Measurements from ENCODE around the gene MMP25. TPM values are rescaled to one million over a fixed set of nuclear protein-coding genes. Genes with fewer than 3 reads are reported as not detected.

MMP25 gene
- not detected in 2 replicates for total RNA-seq

DNA sequence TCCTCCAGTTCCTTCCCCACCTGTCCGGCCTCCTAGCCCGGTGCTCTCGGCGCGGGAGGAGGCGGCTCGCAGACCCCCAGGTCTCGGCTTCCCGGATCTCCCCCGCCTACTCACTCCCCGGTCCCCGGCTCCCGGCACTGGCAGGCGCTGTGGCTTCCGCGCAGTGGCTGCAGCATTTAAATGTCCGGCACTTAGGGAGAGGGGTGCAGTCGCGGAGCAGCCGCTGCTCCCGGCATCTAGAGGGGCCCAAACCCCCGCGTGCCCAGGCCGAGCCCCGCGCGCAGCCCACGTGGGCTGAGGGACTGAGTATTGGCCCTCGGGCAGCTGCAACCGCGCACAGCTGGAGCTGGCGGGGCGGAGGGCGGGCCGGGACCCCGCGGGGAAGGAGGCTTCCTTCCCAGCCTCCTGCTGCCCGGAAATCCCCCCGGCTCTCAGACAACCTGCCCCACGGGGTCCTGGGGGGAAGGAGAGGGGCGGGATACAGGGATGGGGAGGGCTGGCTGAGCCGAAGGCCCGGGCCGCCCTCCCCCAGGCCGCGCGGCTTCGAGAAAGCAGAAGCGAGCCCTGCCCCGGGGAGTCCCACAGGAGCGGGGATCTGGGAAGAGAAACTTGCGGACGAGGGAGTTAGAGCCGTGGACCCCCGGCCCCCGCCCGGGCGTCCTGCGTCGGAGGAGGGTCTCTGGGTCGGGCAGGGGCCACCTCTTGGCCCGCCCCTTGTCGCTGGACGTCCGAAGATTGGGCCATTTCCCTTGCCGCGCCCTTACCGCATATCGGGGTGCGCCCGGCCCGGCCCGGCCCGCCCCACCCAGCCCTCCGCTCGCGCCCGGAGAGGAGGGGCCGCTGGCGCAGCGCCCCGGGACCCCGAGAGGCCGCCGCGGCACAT lies at the start of gene MMP25:
Gene MMP25 (plus strand): TSS at position 804 of the 883 bp plus-strand sequence. CDS start 357 bp downstream, outside the sequence.

DNA sequence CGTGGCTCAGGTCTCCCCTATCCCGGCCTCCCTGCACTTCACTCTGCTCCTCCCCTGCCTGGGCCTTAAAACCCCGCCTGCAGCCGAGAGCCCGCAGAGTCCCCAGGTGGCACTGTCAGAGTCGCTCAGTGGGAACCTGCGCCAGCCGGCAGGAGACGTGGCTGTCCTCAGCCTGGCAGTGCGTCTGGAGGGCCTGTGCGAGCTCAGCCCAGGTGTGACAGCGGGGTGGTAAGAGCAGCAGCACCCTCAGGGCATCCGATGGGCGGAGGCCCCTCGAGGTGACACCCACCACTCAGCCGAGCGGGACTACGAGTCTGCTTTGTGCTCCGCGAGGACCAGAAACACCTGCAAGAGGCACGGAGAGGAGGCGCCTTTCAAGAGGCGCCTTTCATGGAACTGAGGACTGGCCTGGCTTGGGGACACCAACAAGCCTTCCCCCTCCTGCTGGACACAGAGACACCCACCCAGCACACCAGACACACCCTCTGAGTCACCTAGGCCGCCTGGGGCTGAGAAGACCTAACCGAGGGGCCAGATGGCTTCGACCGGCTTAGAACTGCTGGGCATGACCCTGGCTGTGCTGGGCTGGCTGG lies 33.4 kb upstream of the MMP25 start, which contains the start of gene CLDN9:
Gene CLDN9 (plus strand): TSS at position 96 of the 593 bp plus-strand sequence. CDS start 440 bp downstream, at position 536.

GRCh38 chr16:3017794-3018506 lies 28.4 kb upstream of the MMP25 start, which contains the start of gene CLDN6:
CLDN6 (minus strand) TSS chr16:3018183; CDS start chr16:3016021, 2,162 bp downstream.

GRCh38 chr16:3020247-3020603 lies 26.1 kb upstream of the MMP25 start, which contains the start of gene TNFRSF12A:
TNFRSF12A (plus strand) TSS chr16:3020368; CDS start chr16:3020398, 30 bp downstream.

GRCh38 chr16:3023669-3024478 lies 22.5 kb upstream of the MMP25 start, which contains the start of the genes HCFC1R1 and THOC6:
HCFC1R1 (minus strand) TSS chr16:3023942; CDS start chr16:3023941, 1 bp downstream.
THOC6 (plus strand) TSS chr16:3024035; CDS start chr16:3024327, 292 bp downstream.

GRCh38 chr16:3036726-3037315 lies 9.5 kb upstream of the MMP25 start, which contains the start of gene BICDL2:
BICDL2 (minus strand) TSS chr16:3036944; CDS start chr16:3035496, 1,448 bp downstream.

GRCh38 chr16:3065069-3065741 lies 18.8 kb downstream of the MMP25 start, which contains the start of gene IL32:
IL32 (plus strand) TSS chr16:3065640; CDS start chr16:3065812, 172 bp downstream.

GRCh38 chr16:3098459-3099394 lies 52.4 kb downstream of the MMP25 start, which contains the start of gene ZSCAN10:
ZSCAN10 (minus strand) TSS chr16:3099294; CDS start chr16:3092937, 6,357 bp downstream.

Other genes starting within 250 kb of the MMP25 start
- gene PRSS41, start 248.1 kb upstream of the MMP25 start, total RNA-seq, result not detected in 2 replicates
- gene PRSS21, start 229.3 kb upstream of the MMP25 start, total RNA-seq, result not detected in 2 replicates
- gene ZG16B, start 216.3 kb upstream of the MMP25 start, total RNA-seq, result 0.25 and 3.7 TPM in 2 replicates
- not detected in 2 replicates for gene PRSS22, start 188.4 kb upstream of the MMP25 start, total RNA-seq
- 56.6 and 63.1 TPM in 2 replicates for gene FLYWCH2, start 163.3 kb upstream of the MMP25 start, total RNA-seq
- 35.6 and 38.4 TPM in 2 replicates for gene FLYWCH1, start 134.6 kb upstream of the MMP25 start, total RNA-seq
- gene KREMEN2, start 82.3 kb upstream of the MMP25 start, total RNA-seq, result not detected in 2 replicates
- gene PAQR4, start 77.2 kb upstream of the MMP25 start, total RNA-seq, result 6.5 and 12.6 TPM in 2 replicates
- 3.4 and 5.9 TPM in 2 replicates for gene PKMYT1, start 66.1 kb upstream of the MMP25 start, total RNA-seq
- not detected in 2 replicates for gene CLDN9, start 33.6 kb upstream of the MMP25 start, total RNA-seq
- gene CLDN6, start 28.4 kb upstream of the MMP25 start, total RNA-seq, result not detected in 2 replicates
- 265 and 335 TPM in 2 replicates for gene TNFRSF12A, start 26.2 kb upstream of the MMP25 start, total RNA-seq
- 17.0 and 27.1 TPM in 2 replicates for gene HCFC1R1, start 22.6 kb upstream of the MMP25 start, total RNA-seq
- 14.1 and 15.0 TPM in 2 replicates for gene THOC6, start 22.5 kb upstream of the MMP25 start, total RNA-seq
- 0.13 TPM in 1 of 2 replicates, not detected in the other for gene BICDL2, start 9.6 kb upstream of the MMP25 start, total RNA-seq
- 3.4 and 4.4 TPM in 2 replicates for gene IL32, start 19.1 kb downstream of the MMP25 start, total RNA-seq
- not detected in 2 replicates for gene ZSCAN10, start 52.7 kb downstream of the MMP25 start, total RNA-seq
- 12.6 and 13.6 TPM in 2 replicates for gene ZNF205, start 66.0 kb downstream of the MMP25 start, total RNA-seq
- 3.2 and 5.7 TPM in 2 replicates for gene ZNF213, start 88.5 kb downstream of the MMP25 start, total RNA-seq
- not detected in 2 replicates for gene OR1F1, start 141.6 kb downstream of the MMP25 start, total RNA-seq
- gene ZNF200, start 188.6 kb downstream of the MMP25 start, total RNA-seq, result 6.5 and 8.5 TPM in 2 replicates
- gene MEFV, start 210.1 kb downstream of the MMP25 start, total RNA-seq, result under 0.01 and 0.13 TPM in 2 replicates
- 35.3 and 37.9 TPM in 2 replicates for gene ZNF263, start 236.9 kb downstream of the MMP25 start, total RNA-seq

Measured in aortic smooth muscle cell (primary cell).